Measurements from ENCODE around the gene BABAM1. TPM values are rescaled to one million over a fixed set of nuclear protein-coding genes. Genes with fewer than 3 reads are reported as not detected.

Gene BABAM1
- total and polyA plus RNA-seq, 9 of the 15 experiments (the other 6 are each of a cell fraction or from before 2014, with no cell fraction given) = 14.7 to 160 (median 113) TPM

DNA sequence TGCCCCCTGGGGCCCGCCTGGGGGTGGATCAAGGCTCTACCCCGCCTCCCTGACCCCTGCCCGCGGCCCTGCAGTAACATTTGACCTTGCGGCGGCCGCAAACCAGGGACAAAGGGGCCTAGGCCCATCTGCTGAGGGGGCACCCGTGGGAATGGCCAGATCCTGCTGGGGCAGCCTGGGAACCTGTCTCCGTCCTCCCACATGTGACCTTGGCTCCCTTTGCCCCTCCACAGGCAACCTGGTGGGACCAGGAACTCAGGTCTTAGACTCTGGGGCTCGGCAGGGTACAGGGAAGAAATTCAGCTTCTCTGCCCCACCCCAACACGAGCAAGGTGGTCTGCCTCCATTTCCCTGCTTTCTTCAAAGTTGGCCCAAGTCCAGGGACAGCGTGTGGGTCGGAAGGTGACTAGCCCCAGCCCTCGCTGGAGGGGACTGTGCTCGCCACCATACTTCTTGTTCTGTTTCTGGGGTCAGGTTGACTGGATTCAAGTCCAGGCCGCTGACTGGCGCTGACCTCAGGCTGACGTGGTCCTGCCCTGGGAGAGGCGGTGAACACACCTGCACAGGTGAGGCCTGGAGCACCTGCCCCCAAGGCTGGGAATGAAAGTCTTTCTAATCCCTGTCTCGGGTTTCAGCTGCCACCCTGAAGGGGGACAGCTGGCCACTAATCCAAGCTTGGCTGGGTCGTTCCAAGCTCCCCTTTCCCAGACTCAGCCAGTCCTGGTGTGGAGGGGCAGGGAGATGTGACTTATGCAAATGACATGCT lies 19.0 kb upstream of the BABAM1 start (continued):
- peak; percentile 80 for TF ChIP-seq NR2C1 (IDR thresholded peaks at IDR 0.05)
- TF ChIP-seq NR2C1 (tag; IDR thresholded peaks at IDR 0.05) = peak; percentile 81
- peak; percentile 77 for TF ChIP-seq ZFX (CRISPR knock-in tag; IDR thresholded peaks at IDR 0.05)
- TF ChIP-seq ZNF766 (CRISPR knock-in tag; conservative IDR thresholded peaks at IDR 0.05) = no peak
- no peak for TF ChIP-seq NR4A1 (CRISPR knock-in tag; IDR thresholded peaks at IDR 0.05)
- no peak for TF ChIP-seq NR4A1 (tag; IDR thresholded peaks at IDR 0.05)
- no peak for TF ChIP-seq SOX6 (IDR thresholded peaks at IDR 0.05)
- no peak for TF ChIP-seq ATF6 (CRISPR knock-in tag; IDR thresholded peaks at IDR 0.05)
- TF ChIP-seq CXXC5 (CRISPR knock-in tag; IDR thresholded peaks at IDR 0.05) = peak; percentile 53; the same call in 1 of the 2 replicates
- TF ChIP-seq BDP1 (IDR thresholded peaks at IDR 0.05; ENCODE audit: insufficient read depth, insufficient read length) = no peak
- peak; percentile 46; the same call in 1 of the 2 replicates for TF ChIP-seq RBFOX2 (IDR thresholded peaks at IDR 0.05; ENCODE audit: low read depth, low read length)
- TF ChIP-seq L3MBTL2 (IDR thresholded peaks at IDR 0.05) = no peak
- no peak for TF ChIP-seq PTRF (tag; IDR thresholded peaks at IDR 0.05)
- TF ChIP-seq CREM (IDR thresholded peaks at IDR 0.05; ENCODE audit: low read depth) = peak; percentile 6; the same call in 1 of the 2 replicates
- TF ChIP-seq ZNF324 (CRISPR knock-in tag; IDR thresholded peaks at IDR 0.05) = no peak
- TF ChIP-seq GABPB2 (CRISPR knock-in tag; conservative IDR thresholded peaks at IDR 0.05) = no peak
- TF ChIP-seq, protein P1, sequence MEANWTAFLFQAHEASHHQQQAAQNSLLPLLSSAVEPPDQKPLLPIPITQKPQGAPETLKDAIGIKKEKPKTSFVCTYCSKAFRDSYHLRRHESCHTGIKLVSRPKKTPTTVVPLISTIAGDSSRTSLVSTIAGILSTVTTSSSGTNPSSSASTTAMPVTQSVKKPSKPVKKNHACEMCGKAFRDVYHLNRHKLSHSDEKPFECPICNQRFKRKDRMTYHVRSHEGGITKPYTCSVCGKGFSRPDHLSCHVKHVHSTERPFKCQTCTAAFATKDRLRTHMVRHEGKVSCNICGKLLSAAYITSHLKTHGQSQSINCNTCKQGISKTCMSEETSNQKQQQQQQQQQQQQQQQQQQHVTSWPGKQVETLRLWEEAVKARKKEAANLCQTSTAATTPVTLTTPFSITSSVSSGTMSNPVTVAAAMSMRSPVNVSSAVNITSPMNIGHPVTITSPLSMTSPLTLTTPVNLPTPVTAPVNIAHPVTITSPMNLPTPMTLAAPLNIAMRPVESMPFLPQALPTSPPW (CRISPR knock-in tag; IDR thresholded peaks at IDR 0.05) = peak; percentile 54

Measured in K562 (cell line).